ENCODE results near the gene CHD9.

- TF ChIP-seq CTCF (IDR thresholded peaks at IDR 0.05) (peak in 2 of 7 experiments; percentile 1 to 3), POLR2A (IDR thresholded peaks at IDR 0.05) (no peak)
Observed at GRCh38 chr16:53100131-53100748, 45.4 kb downstream of the CHD9 start.
